ENCODE measurements around the gene RBM14. TPM values are rescaled to one million over a fixed set of nuclear protein-coding genes. Genes with fewer than 3 reads are reported as not detected.

The RBM14 gene
- total RNA-seq (2022; extraction: Qiagen RNA extraction; ENCODE audit: low read depth), result 62.2 to 81.0 TPM (median 71.8 TPM) in 5 replicates

GRCh38 chr11:66616379-66617154 is at the start of gene RBM14:
Gene RBM14, plus strand, starts transcription at chr11:66616630. Its CDS starts 91 bp downstream, at chr11:66616721.

GRCh38 chr11:66568124-66568916 is 48.1 kb upstream of the RBM14 start, which contains the start of gene CTSF:
Gene CTSF, minus strand, starts transcription at chr11:66568606. Its CDS starts 120 bp downstream, at chr11:66568486.

GRCh38 chr11:66592457-66593302 is 23.8 kb upstream of the RBM14 start, which contains the start of the genes CCDC87 and CCS:
Gene CCDC87, minus strand, starts transcription at chr11:66593063. Its CDS starts 48 bp downstream, at chr11:66593015.
Gene CCS, plus strand, starts transcription at chr11:66593185. Its CDS starts 77 bp downstream, at chr11:66593262.

GRCh38 chr11:66638177-66639065 is 22.0 kb downstream of the RBM14 start, which contains the start of gene RBM4:
Gene RBM4, plus strand, starts transcription at chr11:66638703. Its CDS starts 1,009 bp downstream, at chr11:66639712.

Other genes with a start within 250 kb of the RBM14 start
- gene SLC29A2, start 244.9 kb upstream of the RBM14 start, total RNA-seq (2022; extraction: Qiagen RNA extraction; ENCODE audit: low read depth), result 3.2 to 5.0 TPM (median 4.5 TPM) in 5 replicates
- gene NPAS4, start 195.6 kb upstream of the RBM14 start, total RNA-seq (2022; extraction: Qiagen RNA extraction; ENCODE audit: low read depth), result not detected in 5 replicates
- 82.6 to 118 TPM (median 108 TPM) in 5 replicates for gene MRPL11, start 177.8 kb upstream of the RBM14 start, total RNA-seq (2022; extraction: Qiagen RNA extraction; ENCODE audit: low read depth)
- 4.2 to 6.4 TPM (median 4.6 TPM) in 5 replicates for gene PELI3, start 149.7 kb upstream of the RBM14 start, total RNA-seq (2022; extraction: Qiagen RNA extraction; ENCODE audit: low read depth)
- 47.5 to 58.9 TPM (median 55.8 TPM) in 5 replicates for gene DPP3, start 136.2 kb upstream of the RBM14 start, total RNA-seq (2022; extraction: Qiagen RNA extraction; ENCODE audit: low read depth)
- gene BBS1, start 106.0 kb upstream of the RBM14 start, total RNA-seq (2022; extraction: Qiagen RNA extraction; ENCODE audit: low read depth), result 7.7 to 11.2 TPM (median 9.1 TPM) in 5 replicates
- gene ZDHHC24, start 70.6 kb upstream of the RBM14 start, total RNA-seq (2022; extraction: Qiagen RNA extraction; ENCODE audit: low read depth), result 7.1 to 14.3 TPM (median 12.0 TPM) in 5 replicates
- 0.01 TPM in 1 of 5 replicates, not detected in the others for gene ACTN3, start 69.7 kb upstream of the RBM14 start, total RNA-seq (2022; extraction: Qiagen RNA extraction; ENCODE audit: low read depth)
- 28.6 to 39.6 TPM (median 34.1 TPM) in 5 replicates for gene CTSF, start 48.0 kb upstream of the RBM14 start, total RNA-seq (2022; extraction: Qiagen RNA extraction; ENCODE audit: low read depth)
- 0.51 to 0.89 TPM (median 0.69 TPM) in 5 replicates for gene CCDC87, start 23.6 kb upstream of the RBM14 start, total RNA-seq (2022; extraction: Qiagen RNA extraction; ENCODE audit: low read depth)
- 24.2 to 30.2 TPM (median 26.9 TPM) in 5 replicates for gene CCS, start 23.4 kb upstream of the RBM14 start, total RNA-seq (2022; extraction: Qiagen RNA extraction; ENCODE audit: low read depth)
- 132 to 153 TPM (median 141 TPM) in 5 replicates for gene RBM4, start 22.1 kb downstream of the RBM14 start, total RNA-seq (2022; extraction: Qiagen RNA extraction; ENCODE audit: low read depth)
- 21.5 to 23.4 TPM (median 23.1 TPM) in 5 replicates for gene RBM4B, start 61.3 kb downstream of the RBM14 start, total RNA-seq (2022; extraction: Qiagen RNA extraction; ENCODE audit: low read depth)
- gene SPTBN2, start 112.6 kb downstream of the RBM14 start, total RNA-seq (2022; extraction: Qiagen RNA extraction; ENCODE audit: low read depth), result 7.6 to 14.1 TPM (median 9.9 TPM) in 5 replicates
- gene RCE1, start 226.8 kb downstream of the RBM14 start, total RNA-seq (2022; extraction: Qiagen RNA extraction; ENCODE audit: low read depth), result 31.2 to 47.7 TPM (median 47.5 TPM) in 5 replicates
- 56.1 to 79.0 TPM (median 67.9 TPM) in 5 replicates for gene LRFN4, start 240.4 kb downstream of the RBM14 start, total RNA-seq (2022; extraction: Qiagen RNA extraction; ENCODE audit: low read depth)

All from A549 treated with CpdA at 1 μM for 4 hours (cell line).